Neural crest cell (in vitro differentiated cells): ENCODE results near the gene DLL4. TPM values are rescaled to one million over a fixed set of nuclear protein-coding genes. Genes with fewer than 3 reads are reported as not detected.

Experiments used
- DNase-seq: peaks from one replicate; pipeline ENCODE4 v3.0.0; 2021; ENCODE audit warnings: low read depth, mixed read lengths, low spot score
- H3K27ac Mint-ChIP-seq: one replicate; pipeline ENCODE4 v1.8.0; 2021; ENCODE audit warnings: mild to moderate bottlenecking, mixed read lengths; ENCODE audit not compliant: unreplicated experiment
- H3K27me3 Mint-ChIP-seq: 2 replicates; pipeline ENCODE4 v1.8.0; 2021; ENCODE audit warnings: low read depth, mild to moderate bottlenecking, mixed read lengths
- H3K36me3 Mint-ChIP-seq: 2 replicates; pipeline ENCODE4 v1.8.0; 2021; ENCODE audit warnings: low read depth, mild to moderate bottlenecking, mixed read lengths
- H3K4me1 Mint-ChIP-seq: 2 replicates; pipeline ENCODE4 v1.8.0; 2021; ENCODE audit warnings: mixed read lengths
- H3K4me3 Mint-ChIP-seq: one replicate; pipeline ENCODE4 v1.8.0; 2021; ENCODE audit warnings: mild to moderate bottlenecking, mixed read lengths
- H3K9me3 Mint-ChIP-seq: 2 replicates; pipeline ENCODE4 v1.8.0; 2021; ENCODE audit warnings: mixed read lengths
- CTCF ChIP-seq: fragments of 200-600 bp; sonication (generic); conservative IDR thresholded peaks from 2 replicates; pipeline ENCODE4 v1.5.0; 2021; ENCODE audit warnings: antibody characterized with exemption, mild to moderate bottlenecking
- total RNA-seq: library from RNA; stranded (reverse); gene quantifications from 2 replicates; pipeline ENCODE4 v1.2.1, GENCODE V29; 2021

DLL4 gene
- total RNA-seq, 1 donor from 2014 or later, result 1.7 TPM

GRCh38 chr15:40932649-40933516 is 3.7 kb downstream of the DLL4 start:
- Mint-ChIP-seq H3K4me1 (peaks cover 25% of the 10 kb centered on the region), H3K9me3 (no peaks in the 10 kb centered on the region), H3K4me3 (no peak overlapping the region), H3K27me3 (peaks cover 72% of the 10 kb centered on the region), H3K27ac (no peak overlapping the region), H3K36me3 (no peaks in the 10 kb centered on the region)
- TF ChIP-seq CTCF, result no peak
- DNase-seq, result no peak

- no peak for DNase-seq
- no peaks in the 10 kb centered on the region for H3K9me3 Mint-ChIP-seq
- no peak overlapping the region for H3K27ac Mint-ChIP-seq
- no peak for TF ChIP-seq CTCF
- H3K4me1 Mint-ChIP-seq, result peaks cover 25% of the 10 kb centered on the region
- no peaks in the 10 kb centered on the region for H3K36me3 Mint-ChIP-seq
- peaks cover 66% of the 10 kb centered on the region for H3K27me3 Mint-ChIP-seq
- no peak overlapping the region for H3K4me3 Mint-ChIP-seq
Observed at GRCh38 chr15:40933517-40933902, 4.4 kb downstream of the DLL4 start.

GRCh38 chr15:40934457-40934856 is 5.3 kb downstream of the DLL4 start:
- no peaks in the 10 kb centered on the region for H3K9me3 Mint-ChIP-seq

GRCh38 chr15:40936234-40936708 is 7.1 kb downstream of the DLL4 start:
- peaks cover 15% of the 10 kb centered on the region for H3K4me1 Mint-ChIP-seq
- no peak for DNase-seq
- H3K9me3 Mint-ChIP-seq, result no peaks in the 10 kb centered on the region
- H3K27me3 Mint-ChIP-seq, result peaks cover 43% of the 10 kb centered on the region
- H3K27ac Mint-ChIP-seq, result no peak overlapping the region
- H3K4me3 Mint-ChIP-seq, result no peak overlapping the region
- H3K36me3 Mint-ChIP-seq, result no peaks in the 10 kb centered on the region
- no peak for TF ChIP-seq CTCF

More at GRCh38 chr15:40934457-40934856, 5.3 kb downstream of the DLL4 start:
- Mint-ChIP-seq H3K27ac (no peak overlapping the region), H3K36me3 (no peaks in the 10 kb centered on the region), H3K4me3 (no peak overlapping the region), H3K4me1 (peaks cover 18% of the 10 kb centered on the region), H3K27me3 (peaks cover 56% of the 10 kb centered on the region)
- TF ChIP-seq CTCF, result no peak
- DNase-seq, result no peak

GRCh38 chr15:40936709-40937666 is 7.8 kb downstream of the DLL4 start:
- no peak for TF ChIP-seq CTCF
- H3K4me1 Mint-ChIP-seq, result peaks cover 14% of the 10 kb centered on the region
- DNase-seq, result no peak
- no peaks in the 10 kb centered on the region for H3K9me3 Mint-ChIP-seq
- no peak overlapping the region for H3K27ac Mint-ChIP-seq
- H3K4me3 Mint-ChIP-seq, result no peak overlapping the region
- no peaks in the 10 kb centered on the region for H3K36me3 Mint-ChIP-seq
- H3K27me3 Mint-ChIP-seq, result peaks cover 36% of the 10 kb centered on the region
